Psoas muscle (tissue), 8 donors: Measurements from ENCODE around the gene DIRAS2. TPM values are rescaled to one million over a fixed set of nuclear protein-coding genes. Genes with fewer than 3 reads are reported as not detected.

Experiments used
- ATAC-seq, 4 donors: fragments of 200-7000 bp; cut with Tn5 transposase; one replicate each; pipeline ENCODE4 v1.9.1; 2020; ENCODE audit warnings: moderate library complexity in 3 of 4, mild to moderate bottlenecking in 2 of 4
- DNase-seq, 2 donors: peaks; one replicate each; pipeline ENCODE4 v3.0.0-alpha.2; 2020
- H3K27ac ChIP-seq: fragments of 200-600 bp; one replicate; pipeline ENCODE4 v1.8.0; 2022
- H3K27me3 ChIP-seq, 3 donors: fragments of 200-600 bp in 1 of 3; one replicate each; pipeline versions ENCODE4 v1.6.1 to v1.8.0; 2013 to 2022; ENCODE audit warnings: low read length in 2 of 3, mild to moderate bottlenecking in 2 of 3, moderate library complexity in 1 of 3; ENCODE audit not compliant: insufficient read depth in 3 of 3
- H3K36me3 ChIP-seq, 2 donors: fragments of 200-600 bp in 1 of 2; one replicate each; pipeline versions ENCODE4 v1.6.1 to v1.8.0; 2013 to 2022; ENCODE audit warnings: low read depth in 1 of 2, mild to moderate bottlenecking in 1 of 2, moderate library complexity in 1 of 2; ENCODE audit not compliant: insufficient read depth in 1 of 2
- H3K4me1 ChIP-seq: fragments of 200-600 bp; one replicate; pipeline ENCODE4 v1.8.0; 2022
- H3K4me3 ChIP-seq: fragments of 200-600 bp; one replicate; pipeline ENCODE4 v1.8.0; 2022; ENCODE audit warnings: mild to moderate bottlenecking
- H3K9me3 ChIP-seq: fragments of 200-600 bp; one replicate; pipeline ENCODE4 v1.8.0; 2022
- CTCF ChIP-seq: fragments of 200-600 bp; IDR thresholded peaks from one replicate; pipeline ENCODE4 v1.8.0; 2022; ENCODE audit warnings: antibody characterized with exemption
- WGBS, 3 donors: extraction: QIAGEN DNeasy Blood & Tissue Kit; methylation state at CpG; one replicate each; pipeline versions ENCODE4 v1.1.6 to v1.1.7; 2013; 5-methylcytosine and 5-hydroxymethylcytosine counted together
- intact Hi-C, 2 donors: fragments of 100-400 bp; cut with DNase I; formaldehyde crosslinking; loops; one replicate each; pipeline versions ENCODE4 v1.11.0 to v1.14.2; 2022
- polyA plus RNA-seq, 3 donors: library from polyadenylated mRNA; stranded (reverse); fragments of 200-250 nt; gene quantifications; one replicate each; pipeline ENCODE4 v1.2.3, GENCODE V29; 2013
- total RNA-seq, 4 donors: library from RNA; stranded (reverse); fragmentation: NEBNext Ultra II Directional in 2 of 4; extraction: Animal tissue kit (Norgen Biotek cat#: 25700) in 2 of 4; gene quantifications; one replicate each; pipeline versions ENCODE4 v1.2.1 to v1.2.4, GENCODE V29; 2021 to 2023
- donor health status: healthy with polysubstance abuse.
- donor health status: DM: no; HTN: no; CAD: no; lungs with moderate emphysema.
- donor health status: Bipolar disorder and iron deficiency.
- donor health status: healthy.
- donor health status: DM: yes; HTN: yes; CAD: no.
- donor health status: DM: no; HTN: no; CAD: no.
- donor health status: DM: no; HTN: no; CAD: no.
- donor health status: DM: yes; HTN: yes; CAD: no.

The DIRAS2 gene
- total and polyA plus RNA-seq, 7 donors: 0.05 to 0.07 (median 0.06) TPM; not detected in 4

DNA sequence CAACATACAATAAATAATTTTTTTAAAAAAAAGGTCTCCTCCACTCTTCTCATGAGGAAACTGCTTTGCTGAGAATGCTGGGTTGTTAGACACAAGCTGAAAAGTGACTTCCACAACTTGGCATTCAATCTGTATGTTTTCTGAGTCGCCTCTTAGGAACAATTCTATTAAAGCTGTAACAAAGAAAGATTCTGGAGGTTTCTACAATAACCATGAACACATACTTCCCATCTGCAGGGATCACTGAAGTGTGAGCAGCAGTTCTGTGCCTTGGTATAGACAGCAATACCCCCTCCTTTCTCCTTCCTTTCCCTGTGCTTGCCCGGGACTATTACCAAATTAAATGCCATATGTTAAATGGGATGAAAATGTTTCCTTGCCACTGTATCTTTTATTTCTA lies 1.5 kb downstream of the DIRAS2 start:
- Histone ChIP-seq H3K4me1 (peaks cover 3% of the 10 kb centered on the region), H3K27ac (no peak overlapping the region), H3K9me3 (no peaks in the 10 kb centered on the region), H3K36me3 (no peaks in the 10 kb centered on the region), H3K27me3 (peaks cover 0 to 29% (median 0%) of the 10 kb centered on the region in 3 donors), H3K4me3 (no peak overlapping the region)
- 50 to 52% (median 51%) methylated on average over 2 of the region's 2 CpGs for WGBS, 3 donors
- DNase-seq (no peak), ATAC-seq (no peak)
- no peak for TF ChIP-seq CTCF
- intact Hi-C loops: loop anchor here in 1 of 2 donors (5.0 to 10.0 kb wide), 2 partner anchors 499 to 1046 kb away; no protein-coding TSS in a partner anchor

DNA sequence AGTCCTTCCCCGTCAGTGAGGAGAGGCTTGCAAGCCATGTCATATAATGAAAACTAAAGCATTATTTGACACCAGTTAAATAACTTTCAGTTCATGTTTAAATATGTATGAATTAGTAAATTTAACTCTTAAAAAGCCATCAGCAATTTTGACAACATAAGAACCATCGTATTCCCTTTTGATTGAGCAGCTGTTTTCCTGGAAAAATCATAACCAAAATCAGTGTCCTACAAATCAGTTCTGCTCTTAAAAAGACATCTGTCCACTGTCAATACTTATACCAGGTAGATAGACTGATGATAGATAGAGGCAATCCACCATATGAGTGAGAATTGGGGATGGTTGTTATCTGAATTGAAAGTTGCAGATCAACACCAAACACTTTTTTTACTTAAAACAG lies 2.3 kb downstream of the DIRAS2 start:
- Histone ChIP-seq H3K9me3 (no peaks in the 10 kb centered on the region), H3K27ac (no peak overlapping the region), H3K36me3 (no peaks in the 10 kb centered on the region), H3K4me3 (no peak overlapping the region), H3K27me3 (peaks cover 0 to 29% (median 0%) of the 10 kb centered on the region in 3 donors), H3K4me1 (peaks cover 3% of the 10 kb centered on the region)
- 59 to 68% (median 63%) methylated on average over 2 of the region's 2 CpGs for WGBS, 3 donors
- no peak for DNase-seq
- no peak for ATAC-seq
- intact Hi-C loops: loop anchor here in 1 of 2 donors (5.0 to 10.0 kb wide), 2 partner anchors 498 to 1046 kb away; no protein-coding TSS in a partner anchor
- no peak for TF ChIP-seq CTCF

DNA sequence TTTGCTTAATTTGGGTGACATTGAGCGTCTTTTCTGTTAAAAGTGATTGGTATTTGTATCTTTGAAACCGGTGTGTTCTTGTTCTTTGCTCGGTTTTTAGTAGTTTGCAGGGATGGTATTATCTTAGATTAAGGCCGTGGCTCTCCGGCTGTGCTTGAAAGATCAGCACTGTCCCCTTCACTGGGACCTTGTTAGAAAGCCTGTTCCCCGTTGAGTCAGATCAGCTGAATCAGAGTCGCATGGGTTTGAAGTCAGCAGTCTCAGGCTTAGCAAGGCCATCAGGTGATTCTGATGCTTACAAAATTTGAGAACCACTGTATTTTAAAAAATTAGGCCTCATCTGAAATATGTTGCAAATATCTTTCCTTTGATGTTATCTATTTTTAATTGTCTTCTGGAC lies 5.0 kb downstream of the DIRAS2 start:
- Histone ChIP-seq H3K4me1 (peaks cover 3% of the 10 kb centered on the region), H3K27ac (no peak overlapping the region), H3K36me3 (no peaks in the 10 kb centered on the region), H3K27me3 (peaks cover 0 to 20% (median 0%) of the 10 kb centered on the region in 3 donors), H3K9me3 (no peaks in the 10 kb centered on the region), H3K4me3 (no peak overlapping the region)
- intact Hi-C loops: no loop called here
- WGBS, 3 donors: 82 to 85% (median 84%) methylated on average over 7 of the region's 7 CpGs
- DNase-seq (no peak), ATAC-seq (no peak)
- no peak for TF ChIP-seq CTCF

- WGBS, 3 donors: 69 to 76% (median 74%) methylated on average over 8 of the region's 8 CpGs
These were observed 9.9 kb downstream of the DIRAS2 start for GRCh38 chr9:90632647-90633207.

More at GRCh38 chr9:90632647-90633207, 9.9 kb downstream of the DIRAS2 start:
- TF ChIP-seq CTCF: no peak
- Histone ChIP-seq H3K27me3 (no peaks in the 10 kb centered on the region), H3K4me1 (no peaks in the 10 kb centered on the region), H3K9me3 (no peaks in the 10 kb centered on the region), H3K36me3 (no peaks in the 10 kb centered on the region), H3K4me3 (no peak overlapping the region), H3K27ac (no peak overlapping the region)
- intact Hi-C loops: no loop called here
- DNase-seq (no peak), ATAC-seq (no peak)
